Dermis blood vessel endothelial cell (primary cell): ENCODE results near the gene SYNPO. TPM values are rescaled to one million over a fixed set of nuclear protein-coding genes. Genes with fewer than 3 reads are reported as not detected.

Experiments
- DNase-seq: peaks from one replicate; pipeline ENCODE4 v3.0.0; 2010
- total RNA-seq: library from RNA; depleted of rRNA; stranded (reverse); fragments of >200 nt; gene quantifications from 2 replicates; pipeline ENCODE4 v1.2.3, GENCODE V29; 2014

Gene SYNPO
- total RNA-seq, 1 donor from 2014 or later, result 14.6 TPM

DNA sequence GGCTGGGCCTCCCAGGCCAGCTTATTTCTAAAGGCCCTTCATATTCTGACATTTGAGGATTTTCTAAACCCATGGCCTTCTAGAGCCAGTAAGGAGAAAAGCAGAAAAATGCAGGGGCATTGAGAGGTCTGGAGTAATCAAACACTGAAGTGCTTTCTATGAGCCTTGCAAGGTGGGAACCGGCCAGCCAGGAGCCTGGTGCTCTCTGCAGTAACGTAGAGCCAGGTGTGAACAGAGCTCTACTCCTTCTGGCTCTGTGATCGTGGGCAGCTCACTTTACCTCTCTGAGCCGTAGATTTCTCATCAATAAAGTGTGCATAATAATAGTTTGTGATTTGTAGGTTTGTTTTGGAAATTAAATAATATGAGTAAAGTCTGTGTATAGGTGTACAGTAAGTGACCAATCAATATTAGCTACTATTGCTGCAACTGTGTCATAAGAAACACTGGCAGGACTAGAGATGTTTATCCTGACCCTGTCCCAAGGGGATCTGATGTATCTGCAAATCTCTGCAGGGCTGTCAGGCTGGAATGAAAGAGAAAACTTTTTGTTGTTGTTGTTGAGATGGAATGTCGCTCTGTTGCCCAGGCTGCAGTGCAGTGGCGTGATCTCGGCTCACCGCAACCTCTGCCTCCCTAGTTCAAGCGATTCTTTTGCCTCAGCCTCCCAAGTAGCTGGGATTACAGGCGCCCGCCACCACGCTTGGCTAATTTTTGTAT, 2.7 kb downstream of the SYNPO start:
- no peak for DNase-seq

DNA sequence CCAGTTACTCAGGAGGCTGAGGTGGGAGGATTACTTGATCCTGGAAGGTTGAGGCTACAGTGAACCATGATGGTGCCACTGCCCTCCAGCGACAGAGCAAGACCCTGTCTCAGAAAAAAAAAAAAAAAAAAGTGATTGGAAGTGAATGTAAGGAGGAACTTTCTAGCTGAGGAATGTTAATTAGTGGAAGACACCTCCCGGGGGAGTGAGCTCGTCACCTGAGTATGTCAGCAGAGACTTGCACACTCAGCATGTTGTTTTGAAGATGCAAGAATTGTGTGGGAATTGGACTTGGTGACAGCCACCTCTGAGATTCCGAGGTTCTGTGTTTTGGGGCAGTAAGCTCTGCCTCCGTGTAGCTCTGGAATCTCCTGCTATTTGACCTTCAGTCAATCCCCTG, 3.6 kb downstream of the SYNPO start:
- no peak for DNase-seq

DNA sequence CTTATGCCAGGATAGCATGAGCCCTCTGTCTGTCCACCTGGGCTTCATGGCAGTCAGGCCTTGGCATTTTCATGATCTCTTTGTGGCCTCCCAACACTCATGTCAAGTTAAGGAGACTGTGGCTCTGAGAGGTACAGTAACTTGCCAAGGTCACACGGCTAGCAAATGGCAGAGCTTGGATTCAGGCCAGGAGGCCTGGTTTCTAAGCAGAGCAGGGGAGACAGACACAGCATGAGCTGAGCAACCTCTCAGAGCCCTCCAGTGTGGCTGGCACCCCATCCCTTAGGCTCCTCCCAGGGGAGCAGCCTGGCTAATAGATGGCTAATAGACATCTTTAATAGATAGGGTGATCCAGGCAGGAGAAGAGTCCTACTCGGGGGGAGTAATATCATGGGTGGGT, 4.1 kb downstream of the SYNPO start:
- DNase-seq, result peak; percentile 40

DNA sequence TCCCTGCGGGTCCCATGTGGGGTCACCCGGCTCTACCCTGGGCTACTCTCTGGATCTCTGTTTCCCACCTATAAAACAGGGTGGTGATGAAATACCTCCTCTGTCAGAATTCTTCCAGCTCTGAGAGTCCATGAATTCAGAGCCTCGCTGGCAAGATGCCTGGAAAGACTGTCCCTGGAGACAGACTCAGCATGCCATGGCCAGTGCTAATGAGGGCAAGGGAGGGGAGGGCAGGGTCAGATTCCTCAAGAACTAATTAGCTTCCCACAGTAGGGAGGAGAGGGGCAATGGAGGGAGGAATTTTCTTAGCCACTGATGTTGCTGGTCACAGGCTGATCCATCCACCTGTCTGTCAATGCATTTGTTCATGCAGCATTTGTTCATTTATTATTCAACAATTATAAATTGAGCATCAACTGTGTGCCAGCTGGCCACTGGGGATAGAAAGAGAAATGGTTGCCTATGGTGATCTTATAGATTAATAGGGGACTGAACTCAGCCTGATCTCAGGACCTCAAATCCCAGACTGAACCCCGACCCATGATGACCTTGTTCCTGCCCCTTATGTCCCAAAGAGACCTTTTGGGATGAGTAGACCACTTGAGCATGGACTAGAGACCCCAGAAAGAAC, 4.7 kb downstream of the SYNPO start:
- DNase-seq, result peak; percentile 88

DNA sequence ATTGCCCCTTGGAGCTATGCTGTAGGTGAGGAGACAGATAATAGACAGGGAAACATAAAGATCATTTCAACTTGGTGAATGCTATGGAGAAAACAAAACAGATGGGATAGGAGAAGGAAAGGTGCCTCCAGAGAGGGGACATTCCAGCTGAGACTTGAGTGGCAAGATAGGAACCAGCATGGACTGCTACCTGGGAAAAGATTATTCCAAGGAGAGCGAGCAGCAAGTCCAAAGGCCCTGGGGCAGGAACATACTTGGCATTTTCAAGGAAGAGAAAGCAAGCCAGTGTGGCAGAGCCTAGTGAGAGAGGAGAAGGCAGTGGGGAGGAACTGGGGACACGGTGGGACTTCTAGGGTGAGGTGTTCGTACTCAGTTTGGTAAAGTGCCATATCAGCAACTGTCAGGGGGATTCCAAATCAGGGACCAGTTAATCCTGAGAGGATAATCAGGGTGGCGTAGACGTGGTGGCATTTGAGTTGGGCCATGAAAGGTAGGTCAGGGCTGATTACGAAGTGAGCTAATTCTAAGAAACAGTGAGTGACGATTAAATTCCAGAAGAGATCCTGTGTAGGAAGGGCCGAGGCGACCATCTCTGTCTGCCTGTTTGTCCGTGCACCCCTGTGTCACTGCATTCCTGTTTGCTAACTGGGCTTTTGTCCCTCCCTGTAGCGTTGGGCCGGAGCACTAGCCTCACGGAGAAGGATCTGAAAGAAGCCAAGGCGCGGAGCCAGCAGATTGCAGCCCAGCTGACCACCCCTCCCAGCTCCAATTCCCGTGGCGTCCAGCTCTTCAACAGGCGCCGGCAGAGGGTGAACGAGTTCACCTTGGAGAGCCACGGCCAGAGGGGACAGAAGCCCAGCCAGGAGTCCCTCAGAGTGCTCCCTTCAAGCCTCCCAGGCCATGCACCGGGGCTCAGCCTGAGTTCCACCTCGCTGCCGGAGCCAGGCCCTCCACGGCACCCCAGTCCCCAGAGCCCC, 7.1 kb downstream of the SYNPO start:
- DNase-seq, result no peak

DNA sequence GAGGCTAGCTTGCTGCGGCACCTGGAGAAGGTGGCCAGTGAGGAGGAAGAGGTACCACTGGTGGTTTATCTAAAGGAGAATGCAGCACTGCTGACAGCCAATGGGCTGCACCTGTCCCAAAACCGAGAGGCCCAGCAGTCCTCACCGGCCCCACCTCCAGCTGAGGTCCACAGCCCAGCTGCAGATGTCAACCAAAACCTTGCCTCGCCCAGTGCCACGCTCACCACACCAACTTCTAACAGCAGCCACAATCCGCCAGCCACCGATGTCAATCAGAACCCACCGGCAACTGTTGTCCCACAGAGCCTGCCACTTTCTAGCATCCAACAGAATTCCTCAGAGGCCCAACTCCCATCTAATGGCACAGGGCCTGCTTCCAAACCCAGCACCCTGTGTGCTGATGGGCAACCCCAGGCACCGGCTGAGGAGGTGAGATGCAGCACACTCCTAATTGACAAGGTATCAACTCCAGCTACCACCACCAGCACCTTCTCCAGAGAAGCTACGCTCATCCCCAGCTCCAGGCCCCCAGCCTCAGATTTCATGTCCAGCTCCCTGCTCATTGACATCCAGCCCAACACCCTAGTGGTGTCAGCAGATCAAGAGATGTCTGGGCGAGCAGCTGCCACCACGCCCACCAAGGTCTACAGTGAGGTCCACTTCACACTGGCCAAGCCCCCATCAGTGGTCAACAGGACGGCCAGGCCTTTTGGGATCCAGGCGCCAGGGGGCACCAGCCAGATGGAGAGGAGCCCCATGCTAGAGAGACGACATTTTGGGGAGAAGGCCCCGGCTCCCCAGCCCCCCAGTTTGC, 8.0 kb downstream of the SYNPO start:
- no peak for DNase-seq

DNA sequence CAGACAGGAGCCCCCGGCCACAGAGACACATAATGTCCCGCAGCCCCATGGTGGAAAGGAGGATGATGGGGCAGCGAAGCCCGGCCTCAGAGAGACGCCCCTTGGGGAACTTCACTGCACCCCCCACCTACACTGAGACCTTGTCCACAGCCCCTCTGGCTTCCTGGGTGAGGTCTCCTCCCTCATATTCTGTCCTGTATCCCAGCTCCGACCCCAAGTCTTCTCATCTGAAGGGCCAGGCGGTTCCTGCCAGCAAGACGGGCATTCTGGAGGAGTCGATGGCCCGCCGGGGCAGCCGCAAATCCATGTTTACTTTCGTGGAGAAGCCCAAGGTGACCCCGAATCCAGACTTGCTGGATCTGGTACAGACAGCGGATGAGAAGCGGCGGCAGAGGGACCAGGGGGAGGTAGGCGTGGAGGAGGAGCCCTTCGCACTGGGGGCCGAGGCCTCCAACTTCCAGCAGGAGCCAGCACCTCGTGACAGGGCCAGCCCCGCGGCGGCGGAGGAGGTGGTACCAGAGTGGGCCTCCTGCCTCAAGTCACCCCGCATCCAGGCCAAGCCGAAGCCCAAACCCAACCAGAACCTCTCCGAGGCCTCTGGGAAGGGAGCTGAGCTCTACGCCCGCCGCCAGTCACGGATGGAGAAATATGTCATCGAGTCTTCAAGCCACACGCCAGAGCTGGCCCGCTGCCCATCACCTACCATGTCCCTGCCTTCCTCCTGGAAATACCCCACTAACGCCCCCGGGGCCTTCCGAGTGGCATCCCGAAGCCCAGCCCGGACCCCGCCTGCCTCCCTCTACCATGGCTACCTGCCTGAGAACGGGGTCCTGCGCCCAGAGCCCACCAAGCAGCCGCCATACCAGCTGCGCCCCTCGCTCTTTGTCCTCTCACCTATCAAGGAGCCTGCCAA, 8.9 kb downstream of the SYNPO start:
- no peak for DNase-seq

DNA sequence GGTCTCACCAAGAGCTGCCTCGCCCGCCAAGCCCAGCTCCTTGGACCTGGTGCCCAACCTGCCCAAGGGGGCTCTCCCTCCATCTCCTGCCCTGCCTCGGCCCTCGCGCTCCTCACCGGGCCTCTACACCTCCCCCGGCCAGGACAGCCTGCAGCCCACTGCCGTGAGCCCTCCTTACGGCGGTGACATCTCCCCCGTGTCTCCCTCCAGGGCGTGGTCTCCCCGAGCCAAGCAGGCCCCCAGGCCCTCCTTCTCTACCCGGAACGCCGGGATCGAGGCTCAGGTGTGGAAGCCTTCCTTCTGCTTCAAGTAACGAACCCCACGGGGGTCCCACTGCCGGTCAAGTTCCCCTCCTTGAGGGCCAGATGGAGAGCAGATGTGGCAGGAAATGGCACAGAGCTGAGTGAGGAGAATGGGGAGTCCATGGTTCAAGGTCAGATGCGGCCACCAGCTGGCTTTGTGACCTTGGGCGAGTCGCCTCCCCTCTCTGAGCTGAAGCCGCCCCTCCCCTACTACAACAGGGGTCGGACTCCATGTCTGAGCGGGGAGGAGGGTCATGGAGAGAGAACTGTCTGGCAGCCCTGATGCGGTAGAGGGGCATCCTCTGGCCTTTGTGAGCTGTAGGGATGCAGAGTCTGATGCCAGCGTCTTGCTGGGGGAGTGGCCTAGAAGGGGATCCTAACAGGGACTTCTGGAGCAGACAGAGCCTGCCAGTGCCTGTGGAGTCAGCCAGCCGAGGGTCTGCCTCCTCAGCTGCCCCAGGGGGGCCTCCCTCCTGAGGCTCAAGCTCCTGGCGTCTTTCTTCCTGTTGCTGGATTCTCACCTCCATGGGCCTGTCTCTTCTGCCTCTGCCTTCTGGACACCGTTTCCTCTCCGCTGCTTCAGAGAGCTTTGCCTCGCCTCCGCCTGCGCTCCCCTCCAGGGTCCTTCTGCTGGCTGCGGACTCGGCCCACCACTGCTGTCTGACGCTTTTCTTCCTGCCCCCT, 9.9 kb downstream of the SYNPO start:
- DNase-seq, result no peak

DNA sequence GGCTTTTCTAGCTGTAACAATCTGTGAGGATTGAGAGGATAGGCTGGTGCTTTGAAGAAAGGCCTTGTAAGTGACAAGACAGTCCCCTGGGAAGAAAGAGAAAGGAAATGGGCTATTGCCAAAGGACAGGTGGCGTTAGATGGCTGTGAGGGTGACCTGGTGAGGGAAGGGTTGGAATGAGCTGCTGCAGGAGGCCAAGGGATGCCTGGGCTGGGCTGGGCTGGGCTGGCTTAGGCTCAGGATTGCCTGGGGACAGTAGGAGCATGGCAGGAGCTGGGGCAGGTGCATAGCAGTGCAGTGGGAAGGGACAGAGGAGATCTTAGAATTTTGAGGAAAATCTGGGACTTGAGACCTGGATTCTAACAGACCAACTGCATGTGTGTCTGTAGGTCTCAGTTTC, 10.9 kb downstream of the SYNPO start:
- DNase-seq, result no peak

DNA sequence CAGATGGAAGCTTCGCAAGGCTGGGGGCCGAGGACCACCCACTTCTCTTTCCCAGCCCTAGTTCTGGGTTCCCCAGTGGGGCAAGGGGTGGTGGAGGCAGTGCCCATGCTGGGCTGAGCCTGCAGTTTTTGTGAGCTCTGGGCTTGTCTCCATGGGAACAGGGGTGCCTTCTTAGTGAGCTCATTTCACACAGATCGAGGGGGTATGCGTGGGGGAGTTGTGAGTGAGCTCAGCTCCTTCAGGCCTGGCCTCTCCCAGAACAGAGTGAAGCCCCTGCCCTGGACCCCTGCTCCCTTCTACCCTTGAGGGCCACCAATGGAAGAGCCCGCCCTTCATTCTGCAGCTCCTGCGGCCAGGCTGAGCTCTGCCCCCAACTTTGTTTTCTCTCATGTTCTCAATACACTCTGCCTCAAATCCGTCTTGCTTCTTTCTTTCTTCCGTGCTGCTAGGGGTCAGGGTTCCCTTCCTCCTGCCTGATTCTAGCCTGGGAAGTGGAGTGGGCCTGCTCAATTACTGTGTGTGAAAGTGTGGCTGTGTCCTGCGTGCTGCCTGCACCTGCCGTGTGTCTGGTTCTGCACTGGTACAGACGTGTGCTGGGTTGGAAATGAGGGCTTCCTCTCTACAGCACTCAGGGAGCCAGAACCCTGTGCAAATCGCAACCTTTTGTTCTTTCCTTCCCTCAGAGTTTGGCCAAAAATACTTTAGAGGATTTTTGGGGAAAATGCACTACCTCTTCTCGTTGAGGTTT, 11.6 kb downstream of the SYNPO start:
- DNase-seq, result no peak

DNA sequence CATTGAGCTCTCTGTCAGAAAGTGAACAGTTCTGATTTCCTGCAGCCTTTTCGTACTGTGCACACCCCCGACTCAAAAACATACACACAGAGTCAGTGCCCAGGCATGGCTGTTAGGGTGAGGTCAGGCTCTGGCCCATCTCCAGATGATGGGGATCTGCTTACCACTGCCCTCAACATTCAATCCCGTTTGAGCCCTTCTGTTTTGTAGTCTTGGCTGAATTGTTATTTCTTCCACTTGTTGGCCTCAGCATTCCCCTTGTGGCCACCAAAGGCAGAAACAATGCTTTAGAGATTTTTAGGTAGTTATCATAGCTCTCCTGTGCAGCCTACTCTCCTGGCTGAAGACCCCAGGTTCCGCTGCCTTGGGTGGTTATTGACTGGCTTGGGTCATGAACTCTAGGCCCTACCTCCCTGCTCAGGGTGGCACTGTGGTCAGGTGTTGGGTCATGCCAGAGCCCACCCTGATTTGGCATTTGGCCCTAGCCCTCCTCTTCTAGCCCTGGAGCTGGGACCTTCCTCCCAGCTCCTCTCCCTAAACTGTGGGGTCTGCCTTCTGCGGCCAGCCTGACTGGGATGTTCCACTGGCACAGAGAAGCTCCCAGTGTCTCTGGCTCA, 12.8 kb downstream of the SYNPO start:
- peak; percentile 36 for DNase-seq

DNA sequence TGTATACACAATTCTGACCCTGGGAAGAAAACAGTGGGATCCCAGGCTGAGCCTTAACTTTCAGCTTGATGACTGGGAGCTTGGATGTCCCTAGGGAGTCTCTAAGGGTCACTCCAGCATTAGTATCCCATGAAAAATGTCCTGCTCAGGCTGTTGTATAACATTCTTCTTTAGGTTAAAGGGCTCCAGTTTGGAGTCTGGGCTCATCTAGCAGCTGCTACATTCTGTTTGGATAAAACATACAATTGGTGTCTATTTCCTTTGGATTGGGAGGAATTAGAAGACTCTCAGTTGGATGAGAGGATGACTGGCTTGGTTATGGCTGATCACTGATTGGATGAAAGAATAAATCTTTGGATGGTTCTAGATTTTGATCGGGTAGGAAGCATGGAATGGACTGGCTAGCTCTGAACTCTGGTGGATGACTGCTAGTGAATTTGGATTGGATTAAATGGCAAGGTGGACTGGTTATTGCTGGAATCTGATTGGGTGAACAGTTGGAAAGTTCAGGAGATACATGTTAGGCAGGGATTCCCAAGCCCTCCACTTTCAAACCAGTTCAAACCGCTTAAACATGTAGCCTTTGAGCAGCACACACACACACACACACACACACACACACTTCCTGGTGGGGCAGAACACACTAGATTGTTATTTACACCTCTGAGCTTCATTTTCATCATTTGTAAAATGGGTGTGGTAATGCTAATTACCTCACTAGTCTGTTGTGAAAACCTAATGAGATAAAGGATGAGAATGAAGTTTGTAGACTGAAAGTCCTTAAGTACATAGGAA, 13.5 kb downstream of the SYNPO start:
- DNase-seq, result no peak

DNA sequence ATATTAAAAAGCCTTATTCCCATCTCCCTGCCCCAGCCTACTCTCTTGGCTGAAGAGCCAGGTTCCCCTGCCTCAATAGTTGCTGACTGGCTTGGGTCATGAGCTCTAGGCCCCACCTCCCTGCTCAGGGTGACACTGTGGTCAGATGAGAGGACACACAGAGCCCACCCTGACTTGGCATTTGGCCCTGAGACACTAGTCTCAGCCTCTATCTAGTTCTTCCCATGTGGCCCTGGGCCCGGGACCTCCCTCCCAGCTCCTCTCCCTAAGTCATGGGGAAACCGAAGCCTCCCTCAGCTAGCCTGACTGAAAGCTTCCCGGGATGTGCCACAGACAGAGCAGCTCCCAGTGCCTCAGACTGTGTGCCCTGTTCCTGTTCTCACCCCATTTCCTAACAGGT, 14.8 kb downstream of the SYNPO start:
- no peak for DNase-seq

DNA sequence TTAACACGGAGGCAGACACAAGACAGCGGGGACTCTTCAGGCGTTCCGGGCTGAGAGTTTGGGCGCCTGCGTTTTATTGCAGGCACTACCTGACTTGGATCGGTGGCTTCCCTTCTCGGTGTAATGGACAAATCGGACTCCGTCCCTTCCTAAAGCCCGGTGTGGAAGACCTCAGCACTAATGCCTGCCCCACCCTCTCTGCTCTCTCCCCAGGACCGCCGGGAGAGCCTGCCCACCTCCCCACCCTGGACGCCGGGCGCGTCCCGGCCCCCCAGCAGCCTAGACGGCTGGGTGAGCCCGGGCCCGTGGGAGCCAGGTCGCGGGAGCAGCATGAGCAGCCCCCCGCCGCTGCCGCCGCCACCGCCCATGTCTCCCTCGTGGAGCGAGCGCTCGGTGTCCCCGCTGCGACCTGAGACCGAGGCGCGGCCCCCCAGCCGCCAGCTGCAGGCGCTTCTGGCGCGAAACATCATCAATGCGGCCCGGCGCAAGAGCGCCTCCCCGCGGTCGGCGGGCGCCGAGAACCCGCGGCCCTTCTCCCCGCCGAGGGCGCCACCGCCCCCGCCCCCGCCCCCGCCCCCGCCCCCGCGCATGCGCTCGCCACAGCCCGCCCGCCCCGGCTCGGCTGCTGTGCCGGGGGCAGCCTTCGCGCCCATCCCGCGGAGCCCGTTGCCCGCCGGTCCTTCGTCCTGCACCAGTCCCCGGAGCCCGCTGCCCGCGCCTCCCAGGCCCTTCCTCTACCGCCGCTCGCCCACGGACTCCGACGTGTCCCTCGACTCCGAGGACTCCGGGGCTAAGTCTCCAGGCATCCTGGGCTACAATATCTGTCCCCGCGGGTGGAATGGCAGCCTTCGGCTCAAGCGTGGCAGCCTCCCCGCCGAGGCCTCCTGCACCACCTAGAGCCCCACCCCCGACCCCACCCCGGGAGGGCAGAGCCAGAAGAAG, 16.0 kb downstream of the SYNPO start:
- DNase-seq, result peak; percentile 74

DNA sequence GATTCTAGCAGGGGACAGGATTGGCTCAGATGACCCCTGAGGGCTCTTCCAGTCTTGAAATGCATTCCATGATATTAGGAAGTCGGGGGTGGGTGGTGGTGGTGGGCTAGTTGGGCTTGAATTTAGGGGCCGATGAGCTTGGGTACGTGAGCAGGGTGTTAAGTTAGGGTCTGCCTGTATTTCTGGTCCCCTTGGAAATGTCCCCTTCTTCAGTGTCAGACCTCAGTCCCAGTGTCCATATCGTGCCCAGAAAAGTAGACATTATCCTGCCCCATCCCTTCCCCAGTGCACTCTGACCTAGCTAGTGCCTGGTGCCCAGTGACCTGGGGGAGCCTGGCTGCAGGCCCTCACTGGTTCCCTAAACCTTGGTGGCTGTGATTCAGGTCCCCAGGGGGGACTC, 17.7 kb downstream of the SYNPO start:
- no peak for DNase-seq

DNA sequence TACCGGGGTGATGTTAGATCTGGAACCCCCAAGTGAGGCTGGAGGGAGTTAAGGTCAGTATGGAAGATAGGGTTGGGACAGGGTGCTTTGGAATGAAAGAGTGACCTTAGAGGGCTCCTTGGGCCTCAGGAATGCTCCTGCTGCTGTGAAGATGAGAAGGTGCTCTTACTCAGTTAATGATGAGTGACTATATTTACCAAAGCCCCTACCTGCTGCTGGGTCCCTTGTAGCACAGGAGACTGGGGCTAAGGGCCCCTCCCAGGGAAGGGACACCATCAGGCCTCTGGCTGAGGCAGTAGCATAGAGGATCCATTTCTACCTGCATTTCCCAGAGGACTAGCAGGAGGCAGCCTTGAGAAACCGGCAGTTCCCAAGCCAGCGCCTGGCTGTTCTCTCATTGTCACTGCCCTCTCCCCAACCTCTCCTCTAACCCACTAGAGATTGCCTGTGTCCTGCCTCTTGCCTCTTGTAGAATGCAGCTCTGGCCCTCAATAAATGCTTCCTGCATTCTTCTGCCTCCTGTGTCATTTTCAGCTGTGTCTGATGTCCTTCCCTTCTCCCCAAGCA, 18.3 kb downstream of the SYNPO start:
- DNase-seq, result peak; percentile 31
